Peyer's patch (tissue), 4 donors: ENCODE measurements around the gene TYMS. TPM values are rescaled to one million over a fixed set of nuclear protein-coding genes. Genes with fewer than 3 reads are reported as not detected.

Experiments used
- DNase-seq, 3 donors: peaks; one replicate each; pipeline ENCODE4 v3.0.0-alpha.2; 2017 to 2019
- H3K27ac ChIP-seq, 4 donors: fragments of 200-600 bp; sonication (generic); one replicate each; pipeline ENCODE4 v1.5.1; 2016 to 2019
- H3K27me3 ChIP-seq, 2 donors: fragments of 200-600 bp; sonication (generic); one replicate each; pipeline ENCODE4 v1.5.1; 2019
- H3K36me3 ChIP-seq, 3 donors: fragments of 200-600 bp; sonication (generic); one replicate each; pipeline ENCODE4 v1.5.1; 2016 to 2019
- H3K4me1 ChIP-seq, 4 donors: fragments of 200-600 bp; sonication (generic); one replicate each; pipeline ENCODE4 v1.5.1; 2016 to 2019
- H3K4me3 ChIP-seq, 4 donors: fragments of 200-600 bp; sonication (generic); 1 replicate in 3 of 4; 2 replicates in 1 of 4; pipeline ENCODE4 v1.5.1; 2016 to 2019; ENCODE audit warnings: mild to moderate bottlenecking in 1 of 4
- H3K9me3 ChIP-seq, 4 donors: fragments of 200-600 bp; sonication (generic); one replicate each; pipeline ENCODE4 v1.5.1; 2016 to 2019; ENCODE audit warnings: mild to moderate bottlenecking in 1 of 4
- POLR2A ChIP-seq, 2 donors: fragments of 450-650 bp; IDR thresholded peaks; one replicate each; pipeline ENCODE4 v1.5.1; 2017; ENCODE audit warnings: antibody characterized with exemption in 2 of 2, mild to moderate bottlenecking in 2 of 2, moderate library complexity in 2 of 2
- total RNA-seq, 4 donors: library from RNA; depleted of rRNA; stranded (reverse); fragments of >200 nt; gene quantifications; one replicate each; pipeline ENCODE4 v1.1.0, GENCODE V29; 2016
- TF ChIP-seq, protein P1 (sequence below), 6 experiments: fragments of 450-650 bp in 4 of 6; fragments of 200-600 bp in 2 of 6; sonication (generic) in 1 of 6; IDR thresholded peaks; one replicate each; pipeline ENCODE4 v1.5.1; 2017 to 2019; ENCODE audit warnings: antibody characterized with exemption in 6 of 6, mild to moderate bottlenecking in 3 of 6, moderate library complexity in 1 of 6

Gene TYMS
- total RNA-seq, 4 donors from 2014 or later = 6.7 to 71.8 (median 11.7) TPM

GRCh38 chr18:711657-712400 lies 54.4 kb downstream of the TYMS start:
- Histone ChIP-seq H3K4me3 (peak overlapping the region; percentile 47 to 71 (median 53)), H3K4me1 (peaks cover 0 to 17% (median 0%) of the 10 kb centered on the region in 4 donors), H3K36me3 (no peaks in the 10 kb centered on the region), H3K27me3 (no peaks in the 10 kb centered on the region), H3K27ac (peak overlapping the region; percentile 64 to 83 (median 74)), H3K9me3 (no peaks in the 10 kb centered on the region)
- TF ChIP-seq, protein P1, sequence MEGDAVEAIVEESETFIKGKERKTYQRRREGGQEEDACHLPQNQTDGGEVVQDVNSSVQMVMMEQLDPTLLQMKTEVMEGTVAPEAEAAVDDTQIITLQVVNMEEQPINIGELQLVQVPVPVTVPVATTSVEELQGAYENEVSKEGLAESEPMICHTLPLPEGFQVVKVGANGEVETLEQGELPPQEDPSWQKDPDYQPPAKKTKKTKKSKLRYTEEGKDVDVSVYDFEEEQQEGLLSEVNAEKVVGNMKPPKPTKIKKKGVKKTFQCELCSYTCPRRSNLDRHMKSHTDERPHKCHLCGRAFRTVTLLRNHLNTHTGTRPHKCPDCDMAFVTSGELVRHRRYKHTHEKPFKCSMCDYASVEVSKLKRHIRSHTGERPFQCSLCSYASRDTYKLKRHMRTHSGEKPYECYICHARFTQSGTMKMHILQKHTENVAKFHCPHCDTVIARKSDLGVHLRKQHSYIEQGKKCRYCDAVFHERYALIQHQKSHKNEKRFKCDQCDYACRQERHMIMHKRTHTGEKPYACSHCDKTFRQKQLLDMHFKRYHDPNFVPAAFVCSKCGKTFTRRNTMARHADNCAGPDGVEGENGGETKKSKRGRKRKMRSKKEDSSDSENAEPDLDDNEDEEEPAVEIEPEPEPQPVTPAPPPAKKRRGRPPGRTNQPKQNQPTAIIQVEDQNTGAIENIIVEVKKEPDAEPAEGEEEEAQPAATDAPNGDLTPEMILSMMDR (IDR thresholded peaks at IDR 0.05) = no peak
- peak in 1 of 2 donors; percentile 5 for TF ChIP-seq POLR2A (IDR thresholded peaks at IDR 0.05)
- peak; percentile 50 to 91 (median 75) for DNase-seq

GRCh38 chr18:712401-713134 lies 55.1 kb downstream of the TYMS start, which contains the start of gene ENOSF1:
Gene ENOSF1, minus strand, starts transcription at chr18:712630. Its CDS starts 43 bp downstream, at chr18:712587.
- Histone ChIP-seq H3K27ac (peak within 1 kb of the TSS; percentile 64 to 83 (median 74)), H3K36me3 (no peaks in the 10 kb centered on the region), H3K9me3 (no peaks in the 10 kb centered on the region), H3K4me1 (peaks cover 0 to 17% (median 0%) of the 10 kb centered on the region in 4 donors), H3K27me3 (no peaks in the 10 kb centered on the region), H3K4me3 (peak within 1 kb of the TSS; percentile 47 to 71 (median 53))
- TF ChIP-seq POLR2A (IDR thresholded peaks at IDR 0.05) = peak; percentile 39
- TF ChIP-seq, protein P1 (IDR thresholded peaks at IDR 0.05) = peak; percentile 29 to 95 (median 74)
- peak; percentile 56 to 95 (median 93) for DNase-seq

DNA sequence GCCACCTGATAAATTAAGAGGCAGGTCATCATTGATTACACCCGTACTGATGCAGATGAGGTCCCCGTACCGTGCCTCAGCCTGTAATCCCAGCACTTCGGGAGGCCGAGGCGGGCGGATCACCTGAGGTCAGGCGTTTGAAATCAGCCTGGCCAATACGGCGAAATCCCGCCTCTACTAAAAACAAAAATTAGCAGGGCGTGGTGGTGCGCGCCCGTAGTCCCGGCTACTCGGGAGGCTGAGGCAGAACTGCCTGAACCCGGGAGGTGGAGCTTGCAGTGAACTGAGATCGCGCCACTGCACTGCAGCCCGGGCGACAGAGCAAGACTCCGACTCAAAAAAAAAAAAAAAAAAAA lies 55.7 kb downstream of the TYMS start:
- Histone ChIP-seq H3K27me3 (no peaks in the 10 kb centered on the region), H3K36me3 (no peaks in the 10 kb centered on the region), H3K9me3 (no peaks in the 10 kb centered on the region), H3K4me3 (peak overlapping the region; percentile 47 to 71 (median 53)), H3K4me1 (peaks cover 0 to 17% (median 0%) of the 10 kb centered on the region in 4 donors), H3K27ac (peak overlapping the region in 3 of 4 donors; percentile 64 to 83 (median 80))
- no peak for DNase-seq
- TF ChIP-seq POLR2A (IDR thresholded peaks at IDR 0.05) = no peak
- TF ChIP-seq, protein P1 (IDR thresholded peaks at IDR 0.05) = no peak

DNA sequence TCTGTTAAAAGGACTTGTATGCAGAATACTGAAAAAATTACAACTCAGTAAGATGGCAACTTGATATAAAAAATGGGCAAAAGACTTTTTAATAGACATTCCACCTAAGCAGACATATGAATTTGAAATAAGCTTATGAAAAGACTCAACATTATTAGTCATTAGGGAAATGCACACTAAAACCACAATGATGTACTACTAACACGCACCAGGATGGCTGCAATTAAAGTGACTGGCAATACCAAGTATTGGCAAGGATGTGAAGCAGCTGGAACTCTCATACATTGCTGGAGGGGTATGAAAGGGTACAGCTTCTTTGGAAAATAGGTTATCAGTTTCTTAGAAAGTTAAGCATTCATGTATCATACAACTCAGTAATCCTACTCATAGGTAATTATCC lies 58.2 kb downstream of the TYMS start:
- Histone ChIP-seq H3K9me3 (no peaks in the 10 kb centered on the region), H3K27me3 (no peaks in the 10 kb centered on the region), H3K4me1 (peaks cover 0 to 9% (median 0%) of the 10 kb centered on the region in 4 donors), H3K36me3 (no peaks in the 10 kb centered on the region), H3K27ac (no peak overlapping the region), H3K4me3 (no peak overlapping the region)
- TF ChIP-seq, protein P1 (IDR thresholded peaks at IDR 0.05) = no peak
- TF ChIP-seq POLR2A (IDR thresholded peaks at IDR 0.05) = no peak
- DNase-seq = no peak

DNA sequence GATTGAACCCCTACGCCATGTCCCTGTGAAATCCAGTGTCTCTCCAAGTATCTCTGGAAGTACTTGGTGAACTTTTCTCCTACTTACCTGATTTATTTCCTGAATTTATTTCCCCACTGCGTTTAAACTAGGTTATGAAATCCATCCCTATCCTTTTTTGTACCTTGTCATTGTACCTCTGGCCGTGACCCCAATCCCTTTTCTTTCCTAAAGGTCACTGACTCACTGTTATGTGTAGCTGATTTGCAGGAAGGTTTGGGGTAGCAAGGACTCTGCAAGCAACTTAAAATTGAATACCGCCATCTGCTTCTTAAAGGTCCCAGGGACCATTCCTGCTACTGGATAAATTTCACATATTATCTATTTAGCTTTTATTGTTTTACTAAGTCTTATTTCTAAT lies 59.5 kb downstream of the TYMS start:
- H3K9me3 ChIP-seq = no peaks in the 10 kb centered on the region
- no peaks in the 10 kb centered on the region for H3K4me1 ChIP-seq
- no peak for DNase-seq
- no peak overlapping the region for H3K4me3 ChIP-seq
- no peak for TF ChIP-seq POLR2A (IDR thresholded peaks at IDR 0.05)
- TF ChIP-seq, protein P1 (IDR thresholded peaks at IDR 0.05) = no peak
- H3K36me3 ChIP-seq = no peaks in the 10 kb centered on the region
- H3K27me3 ChIP-seq = no peaks in the 10 kb centered on the region
- H3K27ac ChIP-seq = no peak overlapping the region

Other genes with a start within 250 kb of the TYMS start
- gene COLEC12, start 157.0 kb upstream of the TYMS start, total RNA-seq = 1 to 10 TPM in 3 of 4 donors, under 1 TPM in 1; 0.88 to 7.6 (median 3.8) TPM
- not detected for gene CETN1, start 77.3 kb upstream of the TYMS start, total RNA-seq
- gene CLUL1, start 60.7 kb upstream of the TYMS start, total RNA-seq = 1 to 10 TPM in 1 of 4 donors, not detected in 3; 4.6 TPM
- 100 to 1,000 TPM in 3 of 4 donors, 10 to 100 TPM in 1; 77.6 to 191 (median 132) TPM for gene ENOSF1, start 55.0 kb downstream of the TYMS start, total RNA-seq
- 100 to 1,000 TPM in 1 of 4 donors, 10 to 100 TPM in 3; 46.2 to 119 (median 83.0) TPM for gene YES1, start 154.6 kb downstream of the TYMS start, total RNA-seq
- gene ADCYAP1, start 247.2 kb downstream of the TYMS start, total RNA-seq = not detected